HEK293T (cell line): Measurements from ENCODE around the gene ANO7.

Experiments used
- ELF4 ChIP-seq: fragments of 450-650 bp; IDR thresholded peaks from 2 replicates; pipeline ENCODE4 v1.6.1; 2017; ENCODE audit warnings: antibody characterized with exemption
- FOXA1 ChIP-seq: fragments of 450-650 bp; IDR thresholded peaks from 2 replicates; pipeline ENCODE4 v1.6.1; 2016; ENCODE audit warnings: mild to moderate bottlenecking
- FOXK2 ChIP-seq: fragments of 450-650 bp; IDR thresholded peaks from 2 replicates; pipeline ENCODE4 v1.6.1; 2016; ENCODE audit warnings: mild to moderate bottlenecking
- FOXM1 ChIP-seq: fragments of 450-650 bp; IDR thresholded peaks from 2 replicates; pipeline ENCODE4 v1.6.1; 2017; ENCODE audit warnings: mild to moderate bottlenecking, borderline replicate concordance
- HDGF ChIP-seq: fragments of 450-650 bp; IDR thresholded peaks from 2 replicates; pipeline ENCODE4 v1.6.1; 2017; ENCODE audit warnings: antibody characterized with exemption, borderline replicate concordance
- LEF1 ChIP-seq: fragments of 450-650 bp; IDR thresholded peaks from 2 replicates; pipeline ENCODE4 v1.6.1; 2017; ENCODE audit warnings: mild to moderate bottlenecking, borderline replicate concordance
- NFRKB ChIP-seq: fragments of 450-650 bp; IDR thresholded peaks from 2 replicates; pipeline ENCODE4 v1.6.1; 2016; ENCODE audit warnings: mild to moderate bottlenecking, moderate library complexity
- SP1 ChIP-seq: fragments of 450-650 bp; IDR thresholded peaks from 2 replicates; pipeline ENCODE4 v1.6.1; 2017
- SUZ12 ChIP-seq: fragments of 450-650 bp; IDR thresholded peaks from 2 replicates; pipeline ENCODE4 v1.6.1; 2016; ENCODE audit warnings: mild to moderate bottlenecking
- TARDBP ChIP-seq: fragments of 450-650 bp; IDR thresholded peaks from 2 replicates; pipeline ENCODE4 v1.6.1; 2016
- ZNF384 ChIP-seq: fragments of 450-650 bp; IDR thresholded peaks from 2 replicates; pipeline ENCODE4 v1.6.1; 2016

DNA sequence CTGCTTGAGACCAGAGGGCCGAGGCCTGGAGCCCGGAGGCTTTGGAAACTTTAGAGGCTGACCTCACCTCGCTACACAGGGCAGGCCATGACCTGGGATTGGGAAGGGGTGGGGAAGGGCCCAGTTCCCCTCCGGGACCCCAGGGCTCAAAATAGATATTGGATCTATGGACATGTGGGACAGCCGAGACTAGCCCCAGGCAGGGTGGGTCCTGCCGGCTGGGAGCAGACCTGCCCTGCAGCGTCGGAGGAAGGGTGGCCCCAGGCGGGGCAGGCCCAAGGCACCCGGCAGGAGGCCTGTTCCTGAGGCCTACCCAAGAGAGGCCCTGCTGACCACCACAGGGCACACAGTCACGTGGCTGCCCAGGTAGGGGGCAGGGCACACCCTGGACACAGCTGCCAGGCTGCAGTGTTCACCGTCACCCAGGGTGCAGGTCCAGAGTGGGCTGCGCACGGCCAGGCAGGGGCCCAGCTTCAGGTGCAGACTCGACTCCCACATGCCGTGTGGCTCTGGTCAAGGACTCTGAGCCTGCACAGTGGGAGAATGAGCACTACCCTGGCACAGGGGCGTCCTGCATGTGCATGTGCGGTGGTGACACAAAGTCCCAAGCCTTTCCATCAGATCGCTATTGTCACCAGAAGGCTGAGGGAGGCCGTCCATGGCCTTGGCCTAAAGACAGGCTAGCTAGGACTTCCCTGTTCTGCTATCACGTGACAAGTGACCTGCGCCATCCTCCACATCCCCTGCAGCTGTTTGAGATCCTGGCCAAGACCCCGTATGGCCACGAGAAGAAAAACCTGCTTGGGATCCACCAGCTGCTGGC is 13.2 kb downstream of the ANO7 start:
- TF ChIP-seq FOXA1 (no peak), HDGF (no peak), FOXM1 (no peak), SUZ12 (no peak), LEF1 (no peak), SP1 (no peak), FOXK2 (no peak), TARDBP (no peak), ZNF384 (no peak), NFRKB (no peak), ELF4 (no peak)
